T47D (cell line): ENCODE data around the gene BCL2L13.
A peak's percentile ranks its signal among the peaks of the same experiment; 100 is the strongest.

Experiments
- DNase-seq, 2 experiments: peaks; one replicate each; pipeline versions ENCODE4 v3.0.0 to v3.0.0-alpha.2; 2011 to 2012; ENCODE audit warnings: low read depth in 1 of 2, low spot score in 1 of 2
- JUND ChIP-seq: IDR thresholded peaks from 2 replicates; pipeline ENCODE4 v1.6.1; 2012; ENCODE audit warnings: low read depth
- in situ Hi-C: cut with HindIII; loops from 2 replicates; pipeline ENCODE4 v1.10.0; 2016; ENCODE audit warnings: low sequenced_read_pairs, low pct_unique_long_range_greater_than_20kb

The BCL2L13 gene

GRCh38 chr22:17772249-17772957 lies 133.8 kb downstream of the BCL2L13 start:
- no peak for TF ChIP-seq JUND
- no peak for DNase-seq
- in situ Hi-C loops, result no loop called here

GRCh38 chr22:17772958-17773605 lies 134.5 kb downstream of the BCL2L13 start:
- DNase-seq, result peak; percentile 67 to 77
- no peak for TF ChIP-seq JUND
- in situ Hi-C loops, result no loop called here

GRCh38 chr22:17773606-17774205 lies 135.1 kb downstream of the BCL2L13 start:
- DNase-seq, result peak; percentile 48 to 52
- in situ Hi-C loops, result no loop called here
- no peak for TF ChIP-seq JUND

- TF ChIP-seq JUND, result no peak
- in situ Hi-C loops, result no loop called here
- DNase-seq, result peak; percentile 45 to 55
These were observed 135.8 kb downstream of the BCL2L13 start, which contains the start of gene BID for GRCh38 chr22:17774206-17774925. BID (minus strand) TSS chr22:17774469; CDS start chr22:17750116, 24,353 bp downstream.

DNA sequence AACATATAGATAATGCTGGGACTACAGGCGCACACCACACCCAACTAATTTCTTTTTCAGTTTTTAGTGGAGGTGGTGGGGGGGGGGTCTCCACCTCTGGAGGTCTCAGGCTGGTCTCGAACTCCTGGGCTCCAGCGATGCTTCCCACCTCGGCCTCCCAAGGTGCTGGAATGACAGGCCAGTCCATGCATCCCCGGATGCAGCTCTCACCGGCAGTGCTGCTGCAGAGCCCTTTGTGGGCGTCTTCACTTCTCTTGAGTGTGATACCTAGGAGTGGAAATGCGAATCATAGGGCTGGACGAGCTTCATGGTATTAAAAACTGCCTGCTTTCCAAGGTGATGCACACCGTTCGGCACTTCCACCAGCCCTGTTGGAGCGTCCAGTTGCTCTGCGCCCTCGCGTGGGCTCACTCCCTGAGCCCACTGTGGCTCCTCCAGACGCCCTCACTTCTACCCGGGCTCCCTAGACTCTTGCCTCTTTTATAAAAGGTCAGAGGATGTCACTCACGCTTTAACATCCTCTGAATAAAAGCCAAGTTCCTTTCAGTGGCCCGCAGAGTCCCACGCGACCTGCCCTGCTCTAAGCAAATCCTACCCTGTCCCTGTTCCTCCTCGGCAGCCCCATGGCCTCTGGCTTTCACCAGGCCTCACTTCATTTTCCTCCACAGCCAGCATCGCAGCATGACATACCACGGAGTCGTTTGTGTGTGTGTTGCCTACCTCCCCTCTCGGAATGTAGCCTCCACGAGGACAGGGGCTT lies 136.5 kb downstream of the BCL2L13 start:
- DNase-seq, result no peak
- in situ Hi-C loops, result no loop called here
- TF ChIP-seq JUND, result no peak

- no peak for TF ChIP-seq JUND
- in situ Hi-C loops, result no loop called here
- no peak for DNase-seq
These were observed 137.4 kb downstream of the BCL2L13 start for GRCh38 chr22:17775781-17776465.

GRCh38 chr22:17777005-17777716 lies 138.6 kb downstream of the BCL2L13 start:
- no peak for TF ChIP-seq JUND
- no peak for DNase-seq
- in situ Hi-C loops, result no loop called here

- TF ChIP-seq JUND, result no peak
- in situ Hi-C loops, result no loop called here
- no peak for DNase-seq
These were observed 139.1 kb downstream of the BCL2L13 start for GRCh38 chr22:17777717-17778044.

GRCh38 chr22:17778412-17778976 lies 139.9 kb downstream of the BCL2L13 start:
- TF ChIP-seq JUND, result no peak
- in situ Hi-C loops, result no loop called here
- DNase-seq, result no peak

GRCh38 chr22:17779286-17780115 lies 140.9 kb downstream of the BCL2L13 start:
- no peak for DNase-seq
- in situ Hi-C loops, result no loop called here
- TF ChIP-seq JUND, result no peak
